Mucosa of gallbladder (tissue), 1 donor: Measurements from ENCODE around the gene C1QTNF2. TPM values are rescaled to one million over a fixed set of nuclear protein-coding genes. Genes with fewer than 3 reads are reported as not detected.

Experiments used
- DNase-seq: peaks from one replicate; pipeline ENCODE4 v3.0.0-alpha.2; 2020; ENCODE audit warnings: low spot score
- total RNA-seq: library from RNA; stranded (reverse); gene quantifications from one replicate; pipeline ENCODE4 v1.2.1, GENCODE V29; 2021
- donor health status: DM: no; HTN: no; CAD: no.

C1QTNF2 gene
- total RNA-seq, 1 donor from 2014 or later, result 2.2 TPM

DNA sequence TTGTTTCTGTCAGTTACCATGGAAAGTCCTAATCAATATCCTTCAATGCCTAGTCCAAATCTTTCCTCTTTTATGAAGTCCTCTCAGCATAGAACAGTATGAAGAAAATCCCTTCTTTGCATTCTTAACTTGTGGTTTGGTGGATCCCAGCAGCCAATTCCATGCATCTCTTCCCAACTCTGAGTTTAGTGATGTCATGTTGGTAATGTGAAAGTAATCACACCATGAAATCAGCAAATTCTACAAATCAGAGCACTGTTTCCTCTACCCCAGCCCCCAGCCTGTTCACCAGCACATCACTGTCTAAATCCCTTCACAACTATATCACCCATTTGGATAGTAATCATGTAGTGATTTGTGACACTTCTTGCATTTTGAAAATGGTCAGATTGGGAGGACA lies 4.7 kb upstream of the C1QTNF2 start:
- DNase-seq, result no peak

DNA sequence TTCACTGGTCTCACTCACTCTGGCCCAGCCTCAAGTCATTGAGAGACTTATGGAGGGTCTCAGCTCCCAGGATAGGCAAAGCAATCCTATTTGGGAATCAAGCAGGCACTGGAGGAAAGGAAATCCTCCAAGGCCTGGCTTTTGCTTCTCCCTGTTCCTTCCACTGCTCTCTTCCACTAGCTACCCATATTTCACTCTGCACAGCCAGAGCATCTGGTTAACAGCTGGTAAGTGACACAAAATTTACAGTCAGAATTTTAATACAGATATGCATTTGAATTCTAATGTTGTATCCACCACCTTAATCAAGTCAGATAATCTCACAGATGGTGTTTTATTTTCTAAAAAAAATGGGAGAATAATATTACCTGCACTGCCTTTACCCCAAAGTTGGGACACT lies 868 bp upstream of the C1QTNF2 start:
- DNase-seq, result no peak

DNA sequence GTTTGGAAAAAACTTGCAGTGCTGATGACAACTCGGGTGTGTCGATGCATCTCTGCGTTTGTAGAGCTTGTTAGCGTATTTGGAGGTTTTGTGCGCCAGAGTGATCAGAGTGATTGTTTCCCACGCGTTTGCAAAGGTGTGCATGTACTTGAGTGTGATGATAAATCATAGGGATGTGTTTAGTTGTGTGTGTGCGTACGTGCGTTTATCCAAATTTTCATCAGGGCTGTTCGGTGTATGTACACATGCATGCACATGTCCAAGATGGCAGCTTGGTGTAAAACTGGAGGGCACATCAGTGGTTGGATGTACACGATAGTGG lies 248 bp upstream of the C1QTNF2 start:
- no peak for DNase-seq

DNA sequence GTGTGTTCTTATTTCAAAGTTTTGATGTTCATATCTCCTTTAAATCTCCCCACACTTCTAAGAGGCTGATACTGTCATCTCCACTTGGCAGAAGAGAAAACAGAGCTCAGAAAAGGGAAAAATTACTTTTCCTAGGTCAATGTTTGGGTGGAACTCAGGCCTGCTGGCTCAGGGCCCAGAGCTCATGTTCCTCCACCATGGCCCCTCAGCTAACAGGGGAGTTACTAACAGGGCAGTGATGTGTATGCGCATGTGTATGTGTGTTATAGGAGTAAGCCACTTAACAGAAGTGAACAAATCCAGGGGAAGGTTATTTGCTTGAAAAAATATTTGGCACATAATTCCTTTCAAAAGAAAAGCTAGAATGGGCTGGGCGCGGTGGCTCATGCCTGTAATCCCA lies 2.5 kb downstream of the C1QTNF2 start:
- no peak for DNase-seq

DNA sequence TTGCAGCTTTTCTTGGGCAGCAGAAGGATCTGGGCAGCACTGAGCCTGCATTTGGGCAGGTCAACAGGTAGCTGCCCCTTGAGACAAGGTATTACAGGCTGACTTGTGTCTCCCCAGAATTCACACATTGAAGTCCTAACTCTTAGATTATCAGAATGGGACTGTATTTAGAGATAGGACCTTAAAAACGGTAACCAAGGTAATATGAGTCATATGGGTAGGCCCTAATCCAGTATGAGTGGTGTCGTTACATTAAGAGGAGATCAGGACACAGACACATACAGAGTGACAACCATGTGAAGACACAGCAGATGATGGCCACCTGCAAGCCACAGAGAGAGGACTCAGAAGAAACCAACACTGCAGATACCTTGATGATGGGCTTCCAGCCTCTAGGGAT lies 3.2 kb downstream of the C1QTNF2 start:
- no peak for DNase-seq

DNA sequence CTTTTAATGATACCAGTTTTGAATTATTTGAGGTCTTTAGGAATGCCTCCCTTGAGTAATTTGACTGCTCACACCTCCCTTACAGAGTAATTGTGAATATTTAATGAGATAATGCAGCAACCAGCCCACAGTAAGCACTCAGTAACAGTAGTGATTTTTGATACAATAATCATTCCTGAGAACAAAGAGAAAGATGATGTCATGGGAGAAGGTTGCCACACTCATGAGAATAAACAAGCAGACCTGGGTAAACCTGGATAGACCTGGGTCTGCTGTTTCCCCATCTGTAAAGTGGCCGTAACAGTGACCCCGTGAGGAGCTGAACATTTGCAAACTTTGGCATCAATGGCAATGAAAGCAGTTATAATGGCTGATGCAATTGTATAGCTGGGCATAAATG lies 4.2 kb downstream of the C1QTNF2 start:
- no peak for DNase-seq

DNA sequence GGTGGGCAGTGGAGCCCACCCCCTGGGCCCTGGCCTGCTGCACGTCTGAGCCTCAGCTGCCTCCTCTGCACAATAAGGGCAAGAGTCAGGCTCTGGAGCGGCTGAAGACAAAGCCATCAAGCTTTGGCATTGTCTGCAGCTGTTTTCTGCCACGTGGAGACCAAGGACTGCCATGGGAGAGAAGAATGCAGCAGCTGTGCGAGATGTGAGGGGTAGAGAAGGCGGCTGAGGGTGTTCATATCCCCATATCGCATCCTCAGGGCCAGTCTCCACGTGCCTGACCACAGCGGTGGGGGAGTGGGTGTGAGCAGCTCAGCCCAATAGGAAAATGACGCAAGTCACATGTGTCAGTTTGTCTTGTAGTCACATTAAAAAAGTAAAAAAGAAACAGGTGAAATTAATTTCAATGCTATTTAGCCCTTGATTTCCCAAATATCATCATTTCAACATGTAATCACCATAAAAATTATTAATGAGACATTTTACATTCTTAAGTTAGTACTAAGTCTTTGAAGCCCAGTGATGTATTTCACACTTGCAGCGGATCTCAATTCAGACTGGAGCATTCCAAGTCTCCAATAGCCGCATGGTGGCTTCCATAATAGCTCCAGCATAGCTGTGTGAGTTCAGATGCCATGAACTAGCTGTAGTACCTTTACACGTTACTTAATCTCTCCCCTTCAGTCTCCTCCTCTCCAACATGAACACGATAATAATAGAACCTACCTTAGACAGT lies 6.6 kb downstream of the C1QTNF2 start:
- no peak for DNase-seq

DNA sequence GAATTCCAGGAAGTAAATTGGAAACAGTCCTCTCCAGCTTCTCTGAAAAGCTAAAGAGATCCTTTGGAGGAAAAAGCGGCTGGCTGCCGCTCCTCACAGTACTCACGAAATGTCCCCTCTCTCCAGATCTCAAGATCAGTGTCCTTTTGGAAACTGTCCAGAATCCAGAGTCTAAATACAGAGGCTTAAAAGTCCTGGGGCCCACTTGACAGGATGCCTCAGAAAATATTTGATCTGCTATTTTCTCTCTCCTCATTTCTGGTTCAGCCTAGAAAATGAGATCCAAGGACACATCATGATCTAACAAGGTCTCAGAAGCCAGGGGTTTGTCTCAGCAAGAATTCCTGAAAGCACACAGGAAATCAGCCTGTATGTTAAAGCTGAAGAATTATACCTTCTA lies 7.2 kb downstream of the C1QTNF2 start:
- no peak for DNase-seq

DNA sequence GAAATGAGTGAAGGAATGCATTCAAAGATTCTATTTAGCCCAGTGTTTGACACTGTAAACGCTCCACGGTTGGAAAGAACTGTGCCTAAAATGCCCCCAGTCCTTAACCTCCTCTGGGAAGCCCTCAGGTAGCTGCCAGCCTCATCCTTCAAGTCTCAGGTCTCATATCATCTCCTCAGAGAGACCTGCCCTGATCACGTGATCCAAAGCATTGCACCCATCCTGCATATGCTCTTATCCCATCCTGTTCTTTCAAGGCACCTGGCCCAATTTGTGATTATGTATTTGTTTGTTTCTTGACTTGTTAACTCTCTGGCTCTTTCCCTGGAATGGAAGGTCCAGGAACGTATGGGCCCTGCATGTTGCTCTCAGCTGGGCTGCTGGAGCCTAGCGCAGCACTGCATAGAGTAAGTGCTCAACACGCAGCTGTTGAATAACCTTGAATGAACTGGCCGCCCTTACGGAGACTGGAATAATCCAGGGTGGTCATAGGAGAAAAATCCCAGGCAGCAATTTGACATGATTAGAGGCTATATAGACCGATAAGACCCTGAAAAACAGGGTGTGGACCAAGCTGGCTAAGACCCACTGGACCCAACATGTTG lies 8.7 kb downstream of the C1QTNF2 start:
- DNase-seq, result no peak

DNA sequence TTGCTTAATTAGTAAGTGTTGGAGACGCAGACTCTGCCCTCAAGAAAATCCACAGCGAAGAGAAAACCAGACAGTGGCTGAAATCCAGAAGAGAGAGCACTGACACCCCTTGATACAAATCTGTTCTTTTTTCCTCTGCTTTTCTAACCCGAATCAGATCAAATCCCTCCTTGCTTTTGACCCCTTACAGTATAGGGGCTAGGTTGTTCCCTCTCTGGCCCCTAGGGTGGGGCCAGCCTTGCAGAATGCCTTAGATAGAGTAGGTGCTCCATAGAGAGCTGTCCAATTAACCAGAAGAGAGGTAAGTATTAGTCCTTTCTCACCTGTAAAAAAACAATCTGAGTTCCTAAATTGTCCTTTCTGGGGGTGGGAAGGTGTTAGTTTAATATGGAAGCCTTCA lies 10.1 kb downstream of the C1QTNF2 start:
- no peak for DNase-seq

DNA sequence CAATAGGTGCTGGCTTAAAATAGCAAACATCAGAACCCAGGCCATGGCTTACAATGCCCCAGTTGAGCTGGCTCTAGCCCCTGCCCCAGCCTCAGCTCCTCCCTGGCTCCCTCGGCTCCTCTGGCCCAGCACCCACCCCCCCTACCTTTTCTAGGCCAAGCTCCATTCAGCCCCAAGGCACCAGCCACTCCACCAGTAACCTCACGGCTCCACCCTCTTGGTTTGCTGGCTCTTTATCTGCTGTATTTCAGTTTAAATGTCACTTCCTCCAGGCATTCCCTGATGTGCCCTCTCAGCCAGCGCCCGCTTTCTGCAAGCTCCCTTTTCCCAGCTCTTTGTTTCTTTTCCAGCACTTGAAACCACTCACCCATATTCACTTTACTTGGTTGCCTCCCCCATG lies 10.6 kb downstream of the C1QTNF2 start:
- DNase-seq, result no peak

DNA sequence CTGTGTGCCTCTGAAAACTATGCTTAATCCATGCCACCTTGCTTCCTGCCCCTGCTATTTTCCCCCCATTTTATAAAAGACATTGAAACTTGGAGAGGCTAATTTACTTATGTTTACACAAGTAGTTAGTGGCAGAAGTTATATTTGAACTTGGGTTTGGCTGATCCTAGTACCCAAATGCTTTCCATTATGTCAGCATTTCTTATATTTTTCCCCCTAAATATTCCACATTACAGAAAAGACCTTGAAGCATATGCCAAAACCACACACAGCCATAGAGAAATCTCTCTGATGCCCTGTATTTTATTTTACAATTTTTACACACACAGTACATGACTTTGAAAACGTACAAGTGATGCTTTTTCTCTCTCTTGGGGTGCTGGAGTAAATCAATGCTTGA lies 11.2 kb downstream of the C1QTNF2 start:
- DNase-seq, result no peak

DNA sequence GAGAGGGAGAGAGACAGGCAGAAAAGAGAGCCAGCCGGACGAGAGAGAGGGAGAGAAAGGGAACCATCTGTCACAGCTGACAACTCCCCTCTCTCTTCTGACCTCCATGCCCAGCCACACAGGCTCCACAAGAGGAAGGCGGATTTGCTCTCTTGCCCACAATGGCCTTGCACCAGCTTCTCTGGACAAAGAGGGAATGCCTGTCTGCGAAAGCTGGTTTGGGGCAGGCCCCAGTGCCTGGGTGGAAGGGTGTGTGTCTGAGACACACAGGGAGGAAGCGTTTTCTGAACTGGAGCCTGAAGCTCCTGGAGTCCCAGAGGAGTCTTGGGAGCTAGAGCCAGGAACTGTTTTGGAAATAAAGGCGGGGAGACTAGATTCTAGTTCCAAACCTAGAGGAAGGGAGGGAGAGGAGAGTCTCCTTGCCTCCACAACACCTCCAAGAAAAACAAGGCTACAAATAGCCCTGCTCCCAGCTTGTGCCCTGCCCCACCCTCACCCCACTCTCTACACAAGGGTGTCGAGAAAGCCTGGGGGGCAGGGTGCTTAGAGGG lies 12.5 kb downstream of the C1QTNF2 start:
- DNase-seq, result no peak

DNA sequence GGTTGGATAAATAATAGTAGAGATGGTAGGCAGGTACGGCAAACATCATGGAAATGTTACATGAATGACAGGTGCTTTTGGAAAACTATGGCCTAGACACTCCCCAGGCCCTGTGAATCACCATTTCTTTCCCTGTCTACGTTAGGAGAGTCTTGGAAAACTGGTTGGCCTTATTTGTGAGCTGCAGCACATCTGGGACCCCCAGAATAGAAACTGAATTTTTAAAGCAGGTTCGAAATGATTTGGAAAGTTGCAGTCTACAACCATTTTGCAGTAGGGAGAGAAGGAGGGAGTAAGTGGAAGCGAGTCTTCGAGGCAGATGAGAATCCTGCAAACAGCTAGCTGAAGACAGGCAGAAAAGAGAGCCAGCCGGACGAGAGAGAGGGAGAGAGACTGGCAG lies 13.0 kb downstream of the C1QTNF2 start:
- no peak for DNase-seq

DNA sequence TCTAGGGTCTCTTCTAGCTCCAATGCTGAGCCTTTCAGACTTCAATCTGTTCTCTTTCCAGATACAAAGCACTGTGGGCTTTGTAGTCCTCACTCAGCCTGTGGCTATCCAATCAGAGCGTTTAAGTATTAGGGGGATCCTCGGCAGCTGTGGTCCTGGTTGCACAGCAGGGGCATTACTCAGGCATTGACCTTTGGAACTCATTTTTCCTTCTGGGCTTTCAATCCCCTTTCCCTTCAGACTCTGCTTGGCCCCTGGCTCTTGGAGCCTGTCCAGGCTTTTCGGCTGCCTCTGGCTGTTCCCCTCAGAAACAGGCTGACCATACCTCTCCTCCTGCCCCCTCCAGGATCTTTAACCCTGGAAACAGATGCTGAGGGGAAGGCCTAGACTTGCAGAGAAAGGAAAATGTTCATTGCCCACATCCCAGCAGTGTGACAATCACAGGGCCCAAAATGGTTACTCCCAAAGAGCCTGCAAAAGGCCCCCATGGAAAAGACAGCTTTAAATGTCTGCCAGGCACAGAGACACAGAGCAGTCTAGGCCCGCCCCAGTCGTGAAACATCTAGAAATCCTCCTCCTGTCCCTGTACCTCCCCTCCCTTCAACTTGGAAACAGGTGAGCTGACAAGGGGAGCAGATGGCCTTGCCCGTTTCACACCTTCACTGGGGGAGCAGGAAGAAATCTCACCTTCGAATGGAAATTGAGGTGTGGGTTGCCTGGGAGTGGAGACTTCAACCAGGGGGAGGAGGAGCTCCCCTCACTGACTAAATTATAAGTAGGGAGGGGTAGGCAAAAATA lies 13.7 kb downstream of the C1QTNF2 start:
- no peak for DNase-seq

DNA sequence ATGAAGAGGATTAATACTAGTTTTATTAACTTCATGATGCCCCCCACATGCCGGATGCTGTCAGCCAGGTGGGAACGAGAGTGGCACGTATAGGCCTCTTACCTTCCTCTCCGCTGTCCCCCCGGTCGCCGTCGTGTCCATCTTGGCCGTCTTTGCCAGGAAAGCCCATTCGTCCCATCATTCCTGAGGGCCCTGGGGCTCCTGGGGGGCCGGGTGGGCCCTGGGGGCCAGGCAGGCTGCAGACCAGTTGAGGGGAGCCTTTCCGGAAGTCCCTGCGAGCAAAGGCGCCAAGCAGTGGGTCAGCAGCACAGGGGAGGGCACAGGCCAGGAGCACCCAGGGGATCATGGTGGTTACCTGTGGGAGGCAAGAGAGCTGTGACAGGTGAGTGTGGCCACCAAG lies 15.8 kb downstream of the C1QTNF2 start:
- no peak for DNase-seq

DNA sequence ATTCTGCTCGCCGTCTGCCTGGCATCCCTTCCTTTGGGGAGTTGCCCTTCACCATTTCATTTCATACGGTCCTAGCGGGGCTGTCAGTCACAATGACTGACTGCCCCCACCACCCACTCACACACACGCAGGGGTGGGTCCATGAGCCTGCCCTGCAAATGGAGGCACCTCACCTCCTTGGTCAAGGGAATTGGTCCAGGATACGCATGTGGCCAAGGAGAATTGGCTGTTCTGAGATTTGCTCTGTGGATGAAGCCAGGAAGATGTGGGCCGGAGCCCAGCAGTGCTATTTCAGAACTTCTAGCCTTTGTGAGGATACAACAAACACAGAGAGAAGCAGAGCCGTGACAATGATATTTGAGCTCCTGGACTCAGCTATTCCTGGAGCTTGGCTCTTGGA lies 17.0 kb downstream of the C1QTNF2 start:
- DNase-seq, result no peak

DNA sequence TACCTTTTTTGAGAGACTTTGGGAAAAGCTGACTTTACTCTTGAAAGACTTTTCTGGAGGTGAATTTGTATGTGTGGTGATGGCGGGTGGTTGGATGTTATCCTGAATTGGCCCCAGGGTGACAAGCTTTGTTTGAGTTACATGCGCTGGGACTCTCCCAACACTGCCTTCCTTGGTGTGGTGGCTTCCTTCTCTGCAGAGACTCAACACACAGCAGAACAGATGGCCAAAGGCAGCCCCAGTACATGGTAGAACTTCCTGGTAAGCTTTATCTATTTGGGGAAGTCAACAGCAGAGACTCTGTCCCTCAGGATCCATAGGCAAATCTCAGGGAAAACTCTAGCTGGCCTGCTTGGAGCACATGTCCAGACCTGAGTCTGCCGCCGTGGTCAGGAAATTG lies 18.1 kb downstream of the C1QTNF2 start:
- DNase-seq, result no peak

DNA sequence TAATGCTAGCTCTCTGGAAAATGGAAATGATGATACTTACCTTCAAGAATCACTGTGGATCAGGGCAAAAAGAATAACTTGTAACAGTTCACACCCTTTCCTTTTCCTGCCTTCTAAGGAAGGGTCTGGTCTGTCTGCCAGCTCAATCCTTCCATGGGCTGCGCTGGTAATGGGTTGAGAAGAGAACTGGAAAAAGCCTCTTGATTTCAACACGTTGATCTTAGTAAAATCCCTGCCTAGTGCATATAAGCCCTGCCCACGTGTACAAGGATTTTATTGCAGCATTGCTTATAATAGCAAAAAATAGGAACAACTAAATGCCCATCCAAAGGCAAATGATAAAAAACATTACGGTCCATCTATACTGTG lies 20.5 kb downstream of the C1QTNF2 start:
- no peak for DNase-seq

DNA sequence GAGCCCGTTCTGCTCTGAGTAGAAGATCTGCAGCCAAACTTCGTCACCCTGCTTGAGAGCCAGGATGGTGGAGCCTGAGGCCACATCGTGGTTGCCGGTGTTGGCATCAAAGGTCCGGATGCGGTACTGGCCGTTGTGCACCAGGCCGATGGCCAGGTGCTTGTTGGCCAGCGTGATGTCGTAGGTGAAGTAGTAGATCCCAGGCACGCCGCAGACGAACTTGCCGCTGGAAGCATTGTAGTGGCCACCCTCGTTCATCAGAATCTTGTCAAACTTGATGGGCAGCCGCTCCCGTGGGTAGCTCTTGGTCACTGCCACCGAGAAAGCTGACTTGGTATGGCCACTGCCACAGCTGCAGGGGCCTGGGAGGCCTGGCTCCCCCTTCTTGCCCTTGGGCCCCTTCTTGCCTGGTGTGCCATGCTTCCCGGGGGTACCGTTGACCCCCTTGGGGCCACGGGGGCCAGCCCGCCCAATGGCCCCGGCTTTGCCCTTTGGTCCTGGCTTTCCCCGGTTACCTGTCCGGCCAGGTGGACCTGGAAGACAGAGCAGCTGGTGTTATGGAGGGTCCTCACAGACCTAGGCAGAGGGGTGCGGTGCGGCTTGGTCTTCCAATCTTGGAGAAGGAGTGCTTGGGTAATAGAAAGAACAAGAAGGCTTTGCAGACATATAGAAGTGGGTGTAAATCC lies 21.0 kb downstream of the C1QTNF2 start:
- DNase-seq, result no peak

DNA sequence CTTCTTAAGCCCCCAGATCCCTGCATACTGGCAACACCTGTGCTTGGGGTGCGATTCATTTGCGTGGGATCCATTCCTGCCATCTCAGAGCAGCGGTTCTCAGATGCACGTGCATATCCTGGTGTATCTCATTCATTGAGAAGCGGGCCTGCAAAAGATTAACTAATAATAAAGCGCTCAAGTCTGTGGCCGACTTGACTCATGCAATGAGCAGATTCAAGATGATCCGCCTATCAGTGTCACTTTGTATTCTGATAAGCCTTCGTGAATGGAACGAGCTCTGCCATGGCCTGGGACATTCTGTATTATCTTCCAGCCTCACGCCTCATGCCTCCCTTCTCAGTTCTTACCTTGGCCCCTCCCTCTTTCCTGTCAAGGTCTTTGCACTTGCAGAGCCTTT lies 22.3 kb downstream of the C1QTNF2 start:
- DNase-seq, result no peak

DNA sequence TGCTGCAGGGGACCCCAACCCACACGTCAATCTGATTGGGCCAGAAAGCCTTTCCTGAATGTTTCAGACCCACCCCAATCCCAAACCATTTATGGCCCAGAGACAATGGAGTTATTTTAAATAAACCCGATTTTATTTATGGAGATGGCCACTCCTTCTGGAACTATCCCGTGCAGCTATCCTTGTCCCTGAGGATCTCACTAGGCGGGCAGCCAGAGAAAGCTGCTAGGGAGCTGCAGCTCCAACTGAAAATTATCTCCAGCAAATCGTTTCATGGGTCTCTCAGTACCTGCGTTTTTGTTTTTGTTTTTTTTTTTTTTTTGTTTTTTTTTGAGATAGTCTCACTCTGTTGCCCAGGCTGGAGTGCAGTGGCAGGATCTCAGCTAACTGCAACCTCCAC lies 23.0 kb downstream of the C1QTNF2 start:
- no peak for DNase-seq
